Esophagus (tissue), 2 donors: Measurements from ENCODE around the gene DTNB. TPM values are rescaled to one million over a fixed set of nuclear protein-coding genes. Genes with fewer than 3 reads are reported as not detected.
"Not testable (repeated sequence)": the region's sequence is repeated elsewhere in the genome, so short reads cannot be mapped to it uniquely, and the experiment has no call there.

Source experiments
- H3K27ac ChIP-seq, 2 donors: one replicate each; pipeline ENCODE4 v1.5.1; 2013; ENCODE audit warnings: low read depth in 2 of 2, mild to moderate bottlenecking in 2 of 2, inconsistent platforms in 1 of 2, low read length in 1 of 2, moderate library complexity in 1 of 2
- H3K27me3 ChIP-seq, 2 donors: one replicate each; pipeline ENCODE4 v1.6.1; 2013; ENCODE audit warnings: low read length in 2 of 2, control low read depth in 1 of 2, mild to moderate bottlenecking in 1 of 2; ENCODE audit not compliant: insufficient read depth in 2 of 2, control insufficient read depth in 1 of 2
- H3K36me3 ChIP-seq, 2 donors: one replicate each; pipeline ENCODE4 v1.6.1; 2013; ENCODE audit warnings: low read length in 1 of 2; ENCODE audit not compliant: control insufficient read depth in 2 of 2, insufficient read depth in 2 of 2
- H3K4me1 ChIP-seq, 2 donors: one replicate each; pipeline ENCODE4 v1.6.1; 2013; ENCODE audit warnings: low read length in 1 of 2; ENCODE audit not compliant: control insufficient read depth in 2 of 2, insufficient read depth in 2 of 2
- H3K4me3 ChIP-seq, 2 donors: one replicate each; pipeline ENCODE4 v1.5.1; 2013; ENCODE audit warnings: low read length in 2 of 2, mild to moderate bottlenecking in 2 of 2, low read depth in 1 of 2, moderate library complexity in 1 of 2
- H3K9me3 ChIP-seq, 2 donors: one replicate each; pipeline ENCODE4 v1.6.1; 2013; ENCODE audit warnings: mild to moderate bottlenecking in 2 of 2, low read depth in 1 of 2, low read length in 1 of 2, moderate library complexity in 1 of 2; ENCODE audit not compliant: control insufficient read depth in 2 of 2, insufficient read depth in 1 of 2
- whole genome bisulfite sequencing, 2 donors: extraction: QIAGEN DNeasy Blood & Tissue Kit; methylation state at CpG; one replicate each; pipeline ENCODE4 v1.1.7; 2013; 5-methylcytosine and 5-hydroxymethylcytosine counted together
- polyA plus RNA-seq, 2 donors: library from polyadenylated mRNA; stranded (reverse); fragments of 200-250 nt; gene quantifications; one replicate each; pipeline ENCODE4 v1.2.3, GENCODE V29; 2013
- donor health status: healthy with polysubstance abuse.
- donor health status: Bipolar disorder and iron deficiency.

Gene DTNB
- polyA plus RNA-seq, 2 donors, result 7.9 to 13.9 TPM

DNA sequence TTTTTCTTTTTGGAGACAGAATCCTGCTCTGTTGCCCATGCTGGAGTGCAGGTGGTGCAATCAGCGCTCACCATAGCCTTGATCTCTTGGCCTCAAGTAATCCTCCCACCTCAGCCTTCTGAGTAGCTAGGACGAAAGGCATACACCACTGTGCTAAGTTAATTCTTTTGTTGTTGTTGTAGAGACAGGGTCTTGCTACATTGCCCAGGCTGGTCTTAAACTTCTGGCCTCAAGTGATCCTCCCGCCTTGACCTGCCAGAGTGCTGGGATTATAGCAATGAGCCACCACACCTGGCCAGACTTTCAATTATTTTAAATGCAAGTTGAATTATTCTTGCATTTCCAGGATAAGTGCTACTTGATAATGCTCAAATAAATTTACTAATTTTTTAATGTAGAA lies 126.5 kb downstream of the DTNB start:
- Histone ChIP-seq H3K36me3 (no peaks in the 10 kb centered on the region), H3K9me3 (no peaks in the 10 kb centered on the region), H3K27ac (no peak overlapping the region), H3K4me3 (no peak overlapping the region), H3K27me3 (no peaks in the 10 kb centered on the region), H3K4me1 (no peaks in the 10 kb centered on the region)
- WGBS, 2 donors, result 99 to 100% methylated on average over 3 of the region's 3 CpGs

DNA sequence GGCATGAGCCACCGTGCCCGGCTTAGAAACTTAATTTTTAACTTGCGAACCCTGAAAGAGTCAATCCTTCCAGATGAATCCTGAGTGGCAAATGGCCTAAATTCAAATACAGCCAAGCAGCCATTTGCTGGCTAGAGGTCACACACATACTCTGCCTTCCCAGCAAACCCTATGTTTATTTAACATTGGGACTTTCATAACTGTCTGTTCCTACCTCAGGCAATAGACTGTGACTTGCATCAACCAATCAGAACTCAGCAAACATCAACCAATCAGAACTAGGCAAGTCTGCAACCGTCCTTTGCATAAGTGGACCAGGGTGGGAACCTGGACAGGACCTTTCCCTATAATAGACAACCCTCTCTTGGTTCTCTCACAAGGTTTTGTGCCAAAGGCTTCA lies 127.5 kb downstream of the DTNB start:
- Histone ChIP-seq H3K4me3 (no peak overlapping the region), H3K27ac (no peak overlapping the region), H3K27me3 (no peaks in the 10 kb centered on the region), H3K9me3 (no peaks in the 10 kb centered on the region), H3K36me3 (no peaks in the 10 kb centered on the region), H3K4me1 (no peaks in the 10 kb centered on the region)
- 93 to 97% methylated on average over 4 of the region's 4 CpGs for WGBS, 2 donors

DNA sequence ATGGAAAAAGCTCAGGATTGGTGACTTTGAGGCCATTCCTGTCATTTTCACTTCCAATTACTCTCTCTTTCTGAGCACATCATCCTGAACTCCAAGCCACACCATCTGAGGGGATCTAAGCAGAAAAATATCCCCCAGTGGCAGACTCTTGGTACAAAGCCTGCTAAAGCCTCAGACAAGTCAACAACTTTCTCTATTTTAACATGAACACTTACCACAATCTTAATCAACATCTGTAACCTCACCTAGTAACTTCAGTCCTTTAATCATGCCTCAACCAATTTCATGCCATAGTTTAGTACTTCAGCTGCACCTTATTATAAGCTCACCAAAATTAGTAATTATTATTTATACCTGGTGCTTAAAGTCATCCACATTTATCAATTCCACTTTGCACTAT lies 128.9 kb downstream of the DTNB start:
- H3K36me3 ChIP-seq, result no peaks in the 10 kb centered on the region
- no peak overlapping the region for H3K4me3 ChIP-seq
- H3K9me3 ChIP-seq, result no peaks in the 10 kb centered on the region
- H3K4me1 ChIP-seq, result no peaks in the 10 kb centered on the region
- H3K27me3 ChIP-seq, result no peaks in the 10 kb centered on the region
- H3K27ac ChIP-seq, result no peak overlapping the region

DNA sequence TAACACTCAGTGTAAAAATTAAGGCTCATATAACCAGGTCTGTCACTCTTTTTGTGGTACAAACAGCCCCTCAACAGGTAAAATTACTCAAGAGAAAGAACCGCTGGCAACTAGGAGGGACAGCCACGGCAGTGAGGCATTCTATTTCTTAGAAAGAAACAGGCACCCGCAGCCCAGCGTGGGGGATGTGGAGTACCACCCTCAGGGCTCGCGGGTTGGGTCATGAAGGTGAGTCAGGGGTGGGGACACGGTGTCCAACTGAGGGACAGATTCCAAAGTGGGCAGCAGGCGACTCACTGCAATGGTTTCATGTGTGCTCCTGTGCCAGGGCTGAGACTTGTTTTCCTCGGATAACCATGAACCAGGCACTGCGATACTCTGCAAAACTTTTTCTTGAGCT lies 129.4 kb downstream of the DTNB start:
- no peaks in the 10 kb centered on the region for H3K4me1 ChIP-seq
- H3K27me3 ChIP-seq, result no peaks in the 10 kb centered on the region
- H3K9me3 ChIP-seq, result no peaks in the 10 kb centered on the region
- WGBS, 2 donors, result 80 to 84% methylated on average over 10 of the region's 10 CpGs
- H3K4me3 ChIP-seq, result no peak overlapping the region
- no peaks in the 10 kb centered on the region for H3K36me3 ChIP-seq
- H3K27ac ChIP-seq, result no peak overlapping the region

DNA sequence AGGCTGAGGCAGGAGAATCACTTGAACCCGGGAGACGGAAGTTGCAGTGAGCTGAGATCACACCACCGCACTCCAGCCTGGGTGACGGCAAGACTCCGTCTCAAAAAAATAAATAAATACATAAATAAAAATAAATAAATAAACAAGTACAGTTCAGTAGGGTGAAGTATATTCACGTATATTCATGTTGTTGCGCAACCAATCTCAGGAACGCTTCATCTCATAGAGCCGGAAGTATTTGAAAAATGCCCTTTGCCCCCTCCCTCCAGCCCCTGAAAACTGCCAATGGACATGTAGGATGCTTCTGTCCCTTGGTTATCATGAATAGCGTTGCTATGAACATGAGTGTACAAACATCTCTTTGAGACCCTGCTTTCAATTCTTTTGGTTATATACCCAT lies 132.0 kb downstream of the DTNB start:
- 96% methylated on average over 10 of the region's 10 CpGs for WGBS, 2 donors
- H3K27ac ChIP-seq, result no peak overlapping the region
- H3K9me3 ChIP-seq, result no peaks in the 10 kb centered on the region
- no peak overlapping the region for H3K4me3 ChIP-seq
- H3K4me1 ChIP-seq, result no peaks in the 10 kb centered on the region
- H3K27me3 ChIP-seq, result no peaks in the 10 kb centered on the region
- H3K36me3 ChIP-seq, result no peaks in the 10 kb centered on the region

DNA sequence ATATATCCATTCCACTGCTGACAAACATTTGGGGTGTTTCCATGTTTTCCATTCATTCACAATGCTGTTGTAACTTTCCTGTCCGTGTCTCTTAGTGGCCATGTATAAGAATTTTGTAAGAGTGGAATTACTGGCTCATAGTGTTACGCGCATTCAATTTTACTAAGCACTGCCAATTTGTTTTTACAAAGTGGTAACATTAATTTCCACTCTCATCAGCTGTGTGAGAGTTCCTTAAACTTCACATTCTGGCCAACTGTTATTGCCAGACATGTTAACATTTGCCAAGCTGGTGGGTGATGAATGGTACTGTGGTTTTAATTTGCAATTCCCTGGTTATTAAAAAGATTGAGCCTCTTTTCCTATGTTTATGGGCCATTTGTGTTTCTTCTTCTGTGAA lies 134.2 kb downstream of the DTNB start:
- Histone ChIP-seq H3K9me3 (no peaks in the 10 kb centered on the region), H3K4me3 (no peak overlapping the region), H3K36me3 (no peaks in the 10 kb centered on the region), H3K4me1 (no peaks in the 10 kb centered on the region), H3K27me3 (no peaks in the 10 kb centered on the region), H3K27ac (no peak overlapping the region)
- WGBS, 2 donors, result 60 to 76% methylated on average over 3 of the region's 3 CpGs

DNA sequence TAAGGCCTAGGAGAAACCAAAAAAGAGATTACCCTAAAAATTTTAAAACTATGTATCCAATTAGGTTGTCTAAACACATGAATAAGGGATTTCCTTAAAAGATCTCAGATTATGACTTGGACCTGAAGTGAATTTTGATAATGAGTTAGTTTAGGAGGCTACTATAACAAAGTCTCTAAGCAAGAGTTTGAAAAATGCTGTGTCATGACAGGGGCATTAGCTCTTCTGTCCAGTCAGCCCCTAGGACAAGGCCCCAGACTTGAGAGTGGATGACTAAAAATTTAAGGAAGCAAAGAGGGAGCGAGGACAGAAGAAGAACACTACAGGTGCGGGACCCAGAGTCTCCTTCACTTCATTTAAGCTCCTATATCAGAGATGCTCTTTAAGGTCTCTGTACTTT lies 135.9 kb downstream of the DTNB start:
- 94 to 96% methylated on average over 2 of the region's 2 CpGs for WGBS, 2 donors

DNA sequence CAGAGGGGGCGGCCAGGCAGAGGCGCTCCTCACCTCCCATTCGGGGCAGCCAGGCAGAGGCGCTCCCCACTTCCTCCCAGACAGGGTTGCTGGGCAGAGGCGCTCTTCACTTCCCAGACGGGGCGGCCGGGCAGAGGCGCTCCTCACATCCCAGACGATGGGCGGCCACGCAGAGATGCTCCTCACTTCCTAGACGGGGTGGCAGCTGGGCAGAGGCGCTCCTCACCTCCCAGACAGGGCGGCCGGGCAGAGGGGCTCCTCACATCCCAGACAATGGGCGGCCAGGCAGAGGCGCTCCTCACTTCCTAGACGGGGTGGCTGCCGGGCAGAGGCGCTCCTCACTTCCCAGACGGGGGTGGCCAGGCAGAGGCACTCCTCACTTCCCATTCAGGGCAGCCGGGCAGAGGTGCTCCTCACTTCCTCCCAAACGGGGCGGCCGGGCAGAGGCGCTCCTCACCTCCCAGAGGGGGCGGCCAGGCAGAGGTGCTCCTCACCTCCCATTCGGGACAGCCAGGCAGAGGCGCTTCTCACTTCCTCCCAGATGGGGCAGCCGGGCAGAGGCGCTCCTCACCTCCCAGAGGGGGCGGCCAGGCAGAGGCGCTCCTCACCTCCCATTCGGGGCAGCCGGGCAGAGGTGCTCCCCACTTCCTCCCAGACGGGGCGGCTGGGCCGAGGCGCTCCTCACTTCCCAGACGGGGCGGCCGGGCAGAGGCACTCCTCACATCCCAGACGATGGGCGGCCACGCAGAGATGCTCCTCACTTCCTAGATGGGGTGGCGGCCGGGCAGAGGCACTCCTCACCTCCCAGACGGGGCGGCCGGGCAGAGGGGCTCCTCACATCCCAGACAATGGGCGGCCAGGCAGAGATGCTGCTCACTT lies 137.7 kb downstream of the DTNB start:
- H3K36me3 ChIP-seq, H3K27me3 ChIP-seq, H3K4me3 ChIP-seq, H3K27ac ChIP-seq, H3K9me3 ChIP-seq, H3K4me1 ChIP-seq: not testable (repeated sequence)
- 97 to 98% methylated on average over 49 to 52 of the region's 52 CpGs for WGBS, 2 donors

More for the DNA sequence above, 135.9 kb downstream of the DTNB start:
- no peaks in the 10 kb centered on the region for H3K4me1 ChIP-seq
- no peaks in the 10 kb centered on the region for H3K9me3 ChIP-seq
- H3K36me3 ChIP-seq, result no peaks in the 10 kb centered on the region
- H3K4me3 ChIP-seq, result no peak overlapping the region
- H3K27me3 ChIP-seq, result no peaks in the 10 kb centered on the region
- no peak overlapping the region for H3K27ac ChIP-seq

DNA sequence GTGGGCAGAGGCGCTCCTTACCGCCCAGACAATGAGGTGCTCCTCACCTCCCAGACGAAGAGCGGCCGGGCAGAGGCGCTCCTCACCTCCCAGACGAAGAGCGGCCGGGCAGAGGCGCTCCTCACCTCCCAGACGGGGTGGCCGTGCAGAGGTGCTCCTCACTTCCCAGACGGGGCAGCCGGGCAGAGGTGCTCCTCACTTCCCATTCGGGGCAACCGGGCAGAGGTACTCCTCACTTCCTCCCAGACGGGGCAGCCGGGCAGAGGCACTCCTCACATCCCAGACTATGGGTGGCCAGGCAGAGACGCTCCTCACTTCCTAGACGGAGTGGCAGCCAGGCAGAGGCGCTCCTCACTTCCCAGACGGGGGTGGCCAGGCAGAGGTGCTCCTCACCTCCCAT lies 138.4 kb downstream of the DTNB start:
- 95 to 98% methylated on average over 22 of the region's 22 CpGs for WGBS, 2 donors
- H3K4me1 ChIP-seq, H3K36me3 ChIP-seq, H3K4me3 ChIP-seq, H3K27me3 ChIP-seq, H3K27ac ChIP-seq, H3K9me3 ChIP-seq: not testable (repeated sequence)

DNA sequence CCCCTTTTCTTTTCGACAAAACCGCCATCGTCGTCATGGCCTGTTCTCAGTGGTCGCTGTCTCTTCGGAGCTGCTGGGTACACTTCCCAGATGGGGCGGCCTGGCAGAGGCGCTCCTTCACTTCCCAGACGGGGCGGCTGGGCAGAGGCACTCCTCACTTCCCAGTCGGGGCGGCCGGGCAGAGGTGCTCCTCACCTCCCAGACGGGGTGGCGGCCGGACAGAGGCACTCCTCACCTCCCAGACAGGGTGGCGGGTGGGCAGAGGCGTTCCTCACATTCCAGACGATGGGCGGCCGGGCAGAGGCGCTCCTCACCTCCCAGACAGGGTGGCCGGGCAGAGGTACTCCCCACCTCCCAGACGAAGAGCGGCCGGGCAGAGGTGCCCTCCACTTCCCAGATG lies 138.9 kb downstream of the DTNB start:
- Histone ChIP-seq H3K4me1 (no peaks in the 10 kb centered on the region), H3K4me3 (no peak overlapping the region), H3K9me3 (no peaks in the 10 kb centered on the region), H3K27me3 (no peaks in the 10 kb centered on the region), H3K36me3 (no peaks in the 10 kb centered on the region), H3K27ac (no peak overlapping the region)
- 97% methylated on average over 26 of the region's 26 CpGs for WGBS, 2 donors
